OCI-LY3 (cell line): Measurements from ENCODE around the gene DUSP1.

Experiments
- H2AFZ ChIP-seq: fragments of 200-600, 300-600 bp; shearing (Covaris generic); 2 replicates; pipeline ENCODE4 v1.6.0; 2014; ENCODE audit warnings: antibody characterized with exemption, low read depth, low read length
- H3K27ac ChIP-seq: fragments of 200-600, 300-600 bp; sonication (generic); 2 replicates; pipeline ENCODE4 v1.5.1; 2014; ENCODE audit warnings: mild to moderate bottlenecking, low read length, moderate library complexity, mixed read lengths
- H3K27me3 ChIP-seq: fragments of 200-600, 300-600 bp; sonication (generic); 2 replicates; pipeline ENCODE4 v1.6.1; 2014; ENCODE audit warnings: low read depth, low read length, mixed read lengths
- H3K36me3 ChIP-seq: fragments of 200-600, 300-600 bp; sonication (generic); replicated peaks from 2 replicates; pipeline ENCODE3; 2014; ENCODE audit warnings: low read depth, low read length, mixed read lengths
- H3K4me1 ChIP-seq: fragments of 300-600, 200-600 bp; sonication (generic); 2 replicates; pipeline ENCODE4 v1.6.1; 2014; ENCODE audit warnings: low read length, mixed read lengths
- H3K4me2 ChIP-seq: fragments of 200-600, 300-600 bp; sonication (generic); 2 replicates; pipeline ENCODE4 v1.6.1; 2014; ENCODE audit warnings: low read length, mixed read lengths
- H3K4me3 ChIP-seq: fragments of 300-600, 200-600 bp; sonication (generic); 2 replicates; pipeline ENCODE4 v1.5.1; 2014; ENCODE audit warnings: antibody characterized with exemption, mild to moderate bottlenecking, low read length, moderate library complexity
- H3K79me2 ChIP-seq: fragments of 300-600, 200-600 bp; shearing (Covaris generic); 2 replicates; pipeline ENCODE4 v1.6.1; 2014; ENCODE audit warnings: mild to moderate bottlenecking, low read length, mixed read lengths
- H3K9ac ChIP-seq: fragments of 300-600, 200-600 bp; shearing (Covaris generic); 2 replicates; pipeline ENCODE4 v1.6.0; 2014; ENCODE audit warnings: mild to moderate bottlenecking, low read length, moderate library complexity
- H3K9me3 ChIP-seq: fragments of 200-600, 300-600 bp; shearing (Covaris generic); 2 replicates; pipeline ENCODE4 v1.6.1; 2014; ENCODE audit warnings: low read length, mixed read lengths; ENCODE audit not compliant: insufficient read depth
- H4K20me1 ChIP-seq: fragments of 200-600, 300-600 bp; sonication (generic); 2 replicates; pipeline ENCODE4 v1.6.1; 2016; ENCODE audit warnings: low read length, mixed read lengths; ENCODE audit not compliant: insufficient read depth
- CTCF ChIP-seq: fragments of 200-600, 300-600 bp; sonication (generic); IDR thresholded peaks from 2 replicates; pipeline ENCODE4 v1.5.1; 2014; ENCODE audit warnings: antibody characterized with exemption, low read length, low read depth
- EZH2phosphoT487 ChIP-seq: fragments of 200-600 bp; shearing (Covaris generic); IDR thresholded peaks from 2 replicates; pipeline ENCODE4 v1.6.1; 2018; ENCODE audit warnings: antibody characterized with exemption, mixed run types, low read depth

DUSP1 gene

DNA sequence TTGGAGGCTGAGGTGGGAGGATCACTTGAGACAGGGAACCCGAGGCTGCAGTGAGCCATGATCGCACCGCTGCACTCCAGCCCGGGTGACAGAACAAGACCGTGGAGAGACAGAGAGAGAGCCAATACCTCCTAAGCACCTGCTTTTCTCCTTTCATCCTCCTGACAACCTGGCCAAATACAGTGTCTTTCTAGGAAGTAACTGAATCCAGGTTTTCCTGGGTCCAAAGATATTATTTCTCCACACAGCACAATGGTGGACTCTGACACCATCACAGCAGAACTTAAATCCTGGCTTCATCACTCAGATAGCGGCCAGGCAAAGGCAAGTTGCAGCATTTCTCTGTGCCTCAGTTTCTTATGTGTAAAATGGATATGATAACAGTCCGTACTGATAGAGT, 21.9 kb downstream of the DUSP1 start:
- Histone ChIP-seq H2AFZ (no peak overlapping the region), H3K27ac (no peak overlapping the region), H3K4me2 (no peak overlapping the region), H3K4me1 (no peaks in the 10 kb centered on the region), H3K9ac (no peak overlapping the region), H4K20me1 (no peaks in the 10 kb centered on the region), H3K9me3 (no peaks in the 10 kb centered on the region), H3K36me3 (no peaks in the 10 kb centered on the region), H3K27me3 (peaks cover 10% of the 10 kb centered on the region; the same call in 1 of the 2 replicates), H3K4me3 (no peak overlapping the region), H3K79me2 (no peaks in the 10 kb centered on the region)
- TF ChIP-seq EZH2phosphoT487: no peak
- no peak for TF ChIP-seq CTCF

DNA sequence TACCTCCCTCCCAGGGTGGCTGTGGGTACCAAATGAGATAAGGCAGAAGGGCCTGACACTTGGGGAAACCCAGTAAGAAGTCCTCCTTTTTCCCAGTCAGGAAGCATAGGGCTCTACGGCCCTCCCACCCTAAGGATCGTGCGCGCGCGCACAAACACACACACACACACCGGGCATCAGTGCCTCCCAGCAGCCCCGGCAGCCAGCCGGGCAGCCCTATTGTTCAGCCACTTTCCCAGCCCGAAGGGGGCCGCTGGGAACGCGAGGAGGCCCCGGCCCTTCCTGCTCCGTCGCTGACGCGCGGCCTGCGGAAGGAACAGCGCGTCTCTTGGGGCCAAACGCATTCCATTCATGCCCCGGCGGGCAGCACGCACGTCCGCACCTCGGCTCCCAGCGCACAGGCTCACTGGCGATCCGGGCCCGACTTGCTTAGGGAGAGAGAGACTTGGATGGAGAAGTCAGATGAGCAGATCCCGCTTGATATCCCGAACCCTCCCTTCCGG, 22.6 kb downstream of the DUSP1 start:
- Histone ChIP-seq H3K4me2 (no peak overlapping the region), H4K20me1 (no peaks in the 10 kb centered on the region)

DNA sequence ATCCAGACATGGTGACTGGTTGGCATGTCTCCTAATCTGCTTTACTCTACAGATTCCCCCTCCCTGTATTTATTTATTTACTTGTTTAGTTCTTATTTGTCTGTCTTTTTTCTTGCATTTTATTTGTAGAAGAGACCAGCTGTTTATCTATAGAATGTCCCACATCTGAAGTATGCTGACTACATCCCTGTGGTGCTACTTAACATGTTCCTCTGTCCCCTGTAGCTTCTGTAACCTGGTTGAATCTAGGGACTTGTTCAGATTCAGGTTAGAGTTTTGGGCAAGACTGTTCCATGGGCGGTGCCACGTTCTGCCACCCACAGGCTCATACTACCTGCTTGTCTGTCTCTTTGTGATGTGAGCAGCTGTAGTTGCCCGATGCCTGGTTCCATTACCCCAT, 23.5 kb downstream of the DUSP1 start:
- Histone ChIP-seq H3K27ac (no peak overlapping the region), H3K79me2 (no peaks in the 10 kb centered on the region), H3K27me3 (no peaks in the 10 kb centered on the region), H3K4me2 (no peak overlapping the region), H3K9ac (no peak overlapping the region), H3K4me3 (no peak overlapping the region), H3K4me1 (peaks cover 6% of the 10 kb centered on the region), H3K36me3 (no peaks in the 10 kb centered on the region), H4K20me1 (no peaks in the 10 kb centered on the region), H3K9me3 (no peaks in the 10 kb centered on the region), H2AFZ (no peak overlapping the region)
- TF ChIP-seq CTCF (no peak), EZH2phosphoT487 (no peak)

More for the DNA sequence above, 22.6 kb downstream of the DUSP1 start:
- H3K9me3 ChIP-seq: no peaks in the 10 kb centered on the region
- no peak overlapping the region for H3K4me3 ChIP-seq
- no peak overlapping the region for H2AFZ ChIP-seq
- no peak overlapping the region for H3K27ac ChIP-seq
- H3K79me2 ChIP-seq: no peaks in the 10 kb centered on the region
- H3K9ac ChIP-seq: no peak overlapping the region
- H3K36me3 ChIP-seq: no peaks in the 10 kb centered on the region
- H3K4me1 ChIP-seq: peaks cover 2% of the 10 kb centered on the region; the same call in 1 of the 2 replicates
- peaks cover 6% of the 10 kb centered on the region; the same call in 1 of the 2 replicates for H3K27me3 ChIP-seq
- TF ChIP-seq CTCF: no peak
- no peak for TF ChIP-seq EZH2phosphoT487

- peaks cover 10% of the 10 kb centered on the region for H3K4me1 ChIP-seq
- no peaks in the 10 kb centered on the region for H3K9me3 ChIP-seq
- no peaks in the 10 kb centered on the region for H3K27me3 ChIP-seq
- no peak overlapping the region for H3K4me2 ChIP-seq
- no peaks in the 10 kb centered on the region for H3K36me3 ChIP-seq
- no peak overlapping the region for H3K27ac ChIP-seq
- H3K4me3 ChIP-seq: no peak overlapping the region
- H2AFZ ChIP-seq: no peak overlapping the region
- TF ChIP-seq EZH2phosphoT487 (no peak), CTCF (no peak)
- no peaks in the 10 kb centered on the region for H4K20me1 ChIP-seq
- no peak overlapping the region for H3K9ac ChIP-seq
- H3K79me2 ChIP-seq: no peaks in the 10 kb centered on the region
Observed at GRCh38 chr5:172746725-172747124, 24.3 kb downstream of the DUSP1 start.
